HG03442 (cell line): ENCODE results near the gene PLPP4.

ENCODE experiments used
- ATAC-seq: cut with Tn5 transposase; IDR thresholded peaks from one replicate; pipeline ENCODE4 v1.9.1; 2021; ENCODE audit warnings: mild to moderate bottlenecking, moderate library complexity; ENCODE audit not compliant: unreplicated experiment

PLPP4 gene

GRCh38 chr10:120455606-120456005, 1.4 kb upstream of the PLPP4 start:
- no peak for ATAC-seq

GRCh38 chr10:120456143-120456625, 843 bp upstream of the PLPP4 start:
- no peak for ATAC-seq

- ATAC-seq = peak; percentile 6
Observed at GRCh38 chr10:120457431-120458172, 575 bp downstream of the PLPP4 start.

- no peak for ATAC-seq
Observed at GRCh38 chr10:120458432-120458831, 1.4 kb downstream of the PLPP4 start.

- no peak for ATAC-seq
Observed at GRCh38 chr10:120459185-120459584, 2.2 kb downstream of the PLPP4 start.

- ATAC-seq = no peak
Observed at GRCh38 chr10:120460186-120460585, 3.2 kb downstream of the PLPP4 start.

GRCh38 chr10:120460776-120461175, 3.7 kb downstream of the PLPP4 start:
- ATAC-seq = no peak

GRCh38 chr10:120462018-120462682, 5.1 kb downstream of the PLPP4 start:
- ATAC-seq = no peak

- no peak for ATAC-seq
Observed at GRCh38 chr10:120465138-120465537, 8.1 kb downstream of the PLPP4 start.

- no peak for ATAC-seq
Observed at GRCh38 chr10:120466006-120466405, 9.0 kb downstream of the PLPP4 start.

GRCh38 chr10:120473593-120473992, 16.6 kb downstream of the PLPP4 start:
- peak; percentile 63 for ATAC-seq

- no peak for ATAC-seq
Observed at GRCh38 chr10:120474956-120475355, 17.9 kb downstream of the PLPP4 start.

- no peak for ATAC-seq
Observed at GRCh38 chr10:120475844-120476791, 19.1 kb downstream of the PLPP4 start.

- ATAC-seq = no peak
Observed at GRCh38 chr10:120477021-120477742, 20.2 kb downstream of the PLPP4 start.

GRCh38 chr10:120477743-120478141, 20.7 kb downstream of the PLPP4 start:
- ATAC-seq = no peak

GRCh38 chr10:120478386-120478785, 21.4 kb downstream of the PLPP4 start:
- ATAC-seq = no peak

- no peak for ATAC-seq
Observed at GRCh38 chr10:120479506-120479905, 22.5 kb downstream of the PLPP4 start.

GRCh38 chr10:120480065-120480600, 23.1 kb downstream of the PLPP4 start:
- ATAC-seq = no peak

- no peak for ATAC-seq
Observed at GRCh38 chr10:120480848-120481247, 23.8 kb downstream of the PLPP4 start.

- no peak for ATAC-seq
Observed at GRCh38 chr10:120483006-120483405, 26.0 kb downstream of the PLPP4 start.
